Myocyte (in vitro differentiated cells): ENCODE results near the gene CGAS. TPM values are rescaled to one million over a fixed set of nuclear protein-coding genes. Genes with fewer than 3 reads are reported as not detected.
"Not testable (repeated sequence)": the region's sequence is repeated elsewhere in the genome, so short reads cannot be mapped to it uniquely, and the experiment has no call there.

Experiments used
- DNase-seq: peaks from one replicate; pipeline ENCODE4 v3.0.0-alpha.2; 2012; ENCODE audit warnings: low read depth
- total RNA-seq: library from RNA; depleted of rRNA; stranded (reverse); fragments of >200 nt; gene quantifications from 2 replicates; pipeline ENCODE4 v1.2.3, GENCODE V29; 2014

CGAS gene
- total RNA-seq, 1 donor from 2014 or later = 1.8 TPM

- DNase-seq = no peak
Measured at GRCh38 chr6:73400656-73401055, 51.4 kb downstream of the CGAS start.

GRCh38 chr6:73395875-73396274, 56.2 kb downstream of the CGAS start:
- DNase-seq = no peak

- no peak for DNase-seq
Measured at GRCh38 chr6:73394577-73395354, 57.3 kb downstream of the CGAS start, which contains the start of gene DDX43. DDX43 (plus strand) TSS chr6:73394828; CDS start chr6:73394906, 78 bp downstream.

- no peak for DNase-seq
Measured at GRCh38 chr6:73393278-73393677, 58.8 kb downstream of the CGAS start.

- DNase-seq = not testable (repeated sequence)
Measured at GRCh38 chr6:73392188-73392587, 59.9 kb downstream of the CGAS start.

- DNase-seq = no peak
Measured at GRCh38 chr6:73391675-73392074, 60.4 kb downstream of the CGAS start.

- DNase-seq = no peak
Measured at GRCh38 chr6:73389854-73390253, 62.2 kb downstream of the CGAS start.

GRCh38 chr6:73388800-73389512, 63.1 kb downstream of the CGAS start:
- peak; percentile 69 for DNase-seq

GRCh38 chr6:73388433-73388799, 63.7 kb downstream of the CGAS start:
- no peak for DNase-seq

- DNase-seq = no peak
Measured at GRCh38 chr6:73382462-73383113, 69.5 kb downstream of the CGAS start.

GRCh38 chr6:73381531-73381930, 70.6 kb downstream of the CGAS start:
- not testable (repeated sequence) for DNase-seq

- DNase-seq = no peak
Measured at GRCh38 chr6:73377225-73377624, 74.9 kb downstream of the CGAS start.

GRCh38 chr6:73375216-73375615, 76.9 kb downstream of the CGAS start:
- no peak for DNase-seq

Other genes starting within 250 kb of the CGAS start
- not detected in 2 replicates for gene KHDC1L, start 226.8 kb downstream of the CGAS start, total RNA-seq
- 1.5 and 2.8 TPM in 2 replicates for gene KHDC1, start 189.1 kb downstream of the CGAS start, total RNA-seq
- gene DPPA5, start 98.0 kb downstream of the CGAS start, total RNA-seq = not detected in 2 replicates
- gene KHDC3L, start 89.6 kb downstream of the CGAS start, total RNA-seq = not detected in 2 replicates
- not detected in 2 replicates for gene OOEP, start 82.4 kb downstream of the CGAS start, total RNA-seq
- gene DDX43, start 57.5 kb downstream of the CGAS start, total RNA-seq = not detected in 2 replicates
- gene MTO1, start 9.4 kb upstream of the CGAS start, total RNA-seq = 19.8 and 26.0 TPM in 2 replicates
- 10,850 and 11,113 TPM in 2 replicates for gene EEF1A1, start 68.7 kb upstream of the CGAS start, total RNA-seq
- gene SLC17A5, start 201.7 kb upstream of the CGAS start, total RNA-seq = 33.4 and 50.5 TPM in 2 replicates
- 32.3 and 49.0 TPM in 2 replicates for gene CD109, start 243.9 kb upstream of the CGAS start, total RNA-seq